Stimulated activated naive CD4-positive, alpha-beta T cell (primary cell): ENCODE results near the gene TRIM9.
A peak's percentile ranks its signal among the peaks of the same experiment; 100 is the strongest.
"Not testable (repeated sequence)": the region's sequence is repeated elsewhere in the genome, so short reads cannot be mapped to it uniquely, and the experiment has no call there.

Source experiments
- DNase-seq, 6 experiments: peaks; one replicate each; lab custom pipeline; 2025; lab: John Stamatoyannopoulos, UW

Gene TRIM9

GRCh38 chr14:50964683-50965390, 130.1 kb downstream of the TRIM9 start:
- no peak for DNase-seq

- DNase-seq, result no peak
These were observed 131.0 kb downstream of the TRIM9 start for GRCh38 chr14:50963919-50964318.

GRCh38 chr14:50961605-50962221, 133.2 kb downstream of the TRIM9 start:
- DNase-seq, result no peak

- no peak for DNase-seq
These were observed 137.6 kb downstream of the TRIM9 start for GRCh38 chr14:50957296-50957695.

DNA sequence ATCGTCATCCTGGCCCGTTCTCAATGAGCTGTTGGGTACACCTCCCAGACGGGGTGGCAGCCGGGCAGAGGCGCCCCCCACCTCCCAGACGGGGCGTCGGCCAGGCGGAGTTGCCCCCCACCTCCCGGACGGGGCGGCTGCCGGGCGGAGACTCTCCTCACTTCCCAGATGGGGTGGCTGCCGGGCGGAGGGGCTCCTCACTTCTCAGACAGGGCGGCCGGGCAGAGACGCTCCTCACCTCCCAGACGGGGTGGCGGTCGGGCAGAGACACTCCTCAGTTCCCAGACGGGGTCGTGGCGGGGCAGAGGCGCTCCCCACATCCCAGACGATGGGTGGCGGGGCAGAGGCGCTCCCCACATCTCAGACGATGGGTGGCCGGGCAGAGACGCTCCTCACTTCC, 138.5 kb downstream of the TRIM9 start:
- DNase-seq, result not testable (repeated sequence)

DNA sequence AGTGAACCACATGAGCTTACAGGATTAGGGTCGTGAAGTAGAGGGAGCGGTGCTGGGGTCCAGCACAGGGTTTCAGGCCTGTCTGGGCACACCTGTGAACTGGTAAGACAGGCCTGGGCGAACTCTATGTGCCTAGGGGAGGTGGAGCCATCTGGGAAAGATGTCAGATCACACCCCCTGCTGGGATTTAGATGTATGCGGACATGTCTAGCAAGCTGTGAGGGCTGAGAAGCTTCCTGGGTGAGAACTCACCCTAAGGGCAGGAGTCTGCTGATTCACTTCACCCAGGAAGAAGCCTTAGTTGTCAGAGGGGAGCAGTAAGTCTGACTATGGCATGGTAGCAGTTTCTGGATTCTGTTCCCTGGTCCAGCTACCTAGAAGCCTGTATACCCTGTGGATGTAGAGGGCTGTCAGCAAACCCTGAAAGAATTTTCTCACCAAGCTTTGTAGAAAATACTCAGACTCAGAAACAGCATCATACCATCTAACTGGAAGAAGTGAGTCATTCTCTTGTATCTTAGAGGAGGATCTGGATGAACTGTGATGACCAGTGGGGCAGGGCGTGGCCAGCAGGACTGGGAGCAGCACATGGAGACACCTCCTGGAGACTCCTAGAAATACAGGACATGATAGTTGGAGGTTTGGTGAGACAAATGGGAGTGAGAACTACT, 139.4 kb downstream of the TRIM9 start:
- DNase-seq, result no peak

GRCh38 chr14:50954811-50955372, 140.0 kb downstream of the TRIM9 start:
- DNase-seq, result peak in 2 of 6 experiments; percentile 13 to 15

- no peak for DNase-seq
These were observed 141.4 kb downstream of the TRIM9 start for GRCh38 chr14:50953502-50953901.

DNA sequence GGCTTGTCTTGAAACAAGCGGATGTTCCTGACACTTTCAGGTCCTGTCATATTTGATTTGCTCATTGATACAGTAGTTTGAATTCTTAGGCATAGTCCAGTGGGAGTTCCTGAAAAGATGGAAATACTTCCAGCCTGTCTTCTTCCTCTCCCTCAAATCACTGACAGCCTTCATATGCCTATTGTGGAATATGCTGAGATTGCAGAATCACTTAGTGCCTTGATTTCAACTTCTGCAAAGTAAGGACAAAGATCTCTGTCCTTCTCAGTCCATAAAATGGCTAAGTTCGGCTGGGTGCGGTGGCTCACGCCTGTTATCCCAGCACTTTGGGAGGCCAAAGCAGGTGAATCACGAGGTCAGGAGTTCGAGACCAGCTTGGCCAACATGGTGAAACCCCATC, 143.9 kb downstream of the TRIM9 start:
- DNase-seq, result no peak

DNA sequence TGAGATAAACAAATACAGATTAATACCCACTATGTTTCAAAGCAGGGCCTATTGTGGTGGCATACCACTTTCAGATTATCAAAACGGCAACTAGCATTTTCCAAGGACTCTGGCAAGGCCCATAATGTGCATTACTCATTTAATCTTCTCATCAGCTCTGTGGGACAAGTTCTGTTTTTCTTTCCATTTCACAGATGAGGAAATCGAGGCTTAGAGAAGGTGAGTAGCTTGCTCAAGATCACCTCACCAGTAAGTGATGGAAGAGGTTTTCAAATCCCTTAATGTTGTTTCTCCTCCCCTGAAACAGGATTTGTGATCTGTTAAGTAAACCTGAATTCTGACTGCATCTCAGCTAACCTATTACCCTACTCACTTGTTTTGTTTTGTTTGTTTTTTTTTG, 146.7 kb downstream of the TRIM9 start:
- no peak for DNase-seq

- DNase-seq, result no peak
These were observed 147.5 kb downstream of the TRIM9 start for GRCh38 chr14:50947446-50947845.

DNA sequence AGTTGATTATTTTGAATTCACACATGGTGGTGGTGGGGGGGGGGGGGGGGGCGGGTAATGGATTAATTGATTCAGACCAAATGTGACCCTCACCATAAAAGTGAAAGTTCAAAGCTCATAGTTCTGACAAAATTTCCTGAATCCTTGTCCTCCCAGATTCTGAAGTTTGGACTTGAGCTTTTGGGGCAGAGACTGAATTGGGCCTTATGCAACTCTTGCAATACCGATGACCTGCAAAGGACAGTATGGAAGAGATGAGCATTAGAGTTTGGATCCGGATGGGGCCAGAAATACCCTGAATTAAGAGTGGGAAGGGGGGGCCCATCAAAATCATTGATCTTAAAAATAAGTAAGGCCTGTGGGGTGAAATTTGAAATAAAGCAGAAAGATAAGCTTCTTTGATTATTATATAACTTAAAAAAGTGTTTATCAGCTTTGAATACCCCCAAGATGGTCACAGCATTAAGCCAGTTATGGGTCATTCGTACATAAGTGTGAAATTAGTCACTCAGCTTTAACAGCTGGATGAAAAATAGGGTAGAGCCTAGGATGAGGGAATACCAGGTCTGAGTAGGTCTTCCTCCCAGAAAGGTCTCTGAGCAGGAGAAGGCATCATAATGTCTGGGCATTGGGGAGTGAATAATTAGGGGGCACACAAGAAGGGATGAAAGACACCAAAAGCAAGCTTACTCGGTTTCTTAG, 148.5 kb downstream of the TRIM9 start:
- no peak for DNase-seq

DNA sequence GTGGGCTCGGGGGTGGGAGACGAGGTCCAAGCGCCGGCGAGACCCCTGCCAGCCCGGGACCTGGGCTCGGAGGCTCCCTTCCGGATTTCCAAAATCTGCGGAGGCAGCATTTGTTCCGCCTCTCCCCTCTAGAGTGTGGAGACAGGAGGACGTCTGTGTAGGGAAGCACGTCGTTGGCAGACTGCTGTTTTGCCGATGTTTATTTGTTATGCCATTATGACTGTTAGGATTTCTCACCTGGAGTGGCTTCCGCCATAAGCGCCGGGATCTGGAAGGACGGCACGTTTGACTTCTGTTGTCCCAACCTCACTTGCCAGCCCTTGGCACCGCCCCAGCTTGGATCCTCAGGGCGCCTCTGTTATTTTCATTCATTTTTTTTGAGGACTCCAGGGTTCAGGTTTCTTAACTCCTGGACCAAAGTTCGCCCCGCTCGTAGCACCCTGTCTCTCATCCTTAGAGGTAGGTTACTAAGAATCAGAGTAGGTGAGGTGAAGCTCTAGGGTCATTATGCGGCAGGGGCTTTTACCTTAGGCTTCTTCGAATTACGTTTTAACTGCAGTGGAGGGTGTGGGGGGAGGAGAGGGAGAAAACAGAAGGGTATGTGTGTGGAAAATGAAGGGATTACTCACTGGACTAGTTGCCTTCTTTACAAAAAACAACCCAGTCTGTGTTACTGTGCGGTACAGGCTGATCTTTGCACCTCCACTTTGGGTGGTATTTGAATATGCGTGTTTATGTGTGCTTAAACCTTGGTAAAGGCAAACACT, 150.1 kb downstream of the TRIM9 start:
- peak in 2 of 6 experiments; percentile 9 to 12 for DNase-seq

- peak in 2 of 6 experiments; percentile 3 to 15 for DNase-seq
These were observed 150.8 kb downstream of the TRIM9 start, which contains the start of gene PYGL for GRCh38 chr14:50943943-50944646. TSS of gene PYGL (minus strand) at chr14:50944483. CDS start at chr14:50944403, 80 bp downstream.

GRCh38 chr14:50943261-50943942, 151.5 kb downstream of the TRIM9 start:
- no peak for DNase-seq

DNA sequence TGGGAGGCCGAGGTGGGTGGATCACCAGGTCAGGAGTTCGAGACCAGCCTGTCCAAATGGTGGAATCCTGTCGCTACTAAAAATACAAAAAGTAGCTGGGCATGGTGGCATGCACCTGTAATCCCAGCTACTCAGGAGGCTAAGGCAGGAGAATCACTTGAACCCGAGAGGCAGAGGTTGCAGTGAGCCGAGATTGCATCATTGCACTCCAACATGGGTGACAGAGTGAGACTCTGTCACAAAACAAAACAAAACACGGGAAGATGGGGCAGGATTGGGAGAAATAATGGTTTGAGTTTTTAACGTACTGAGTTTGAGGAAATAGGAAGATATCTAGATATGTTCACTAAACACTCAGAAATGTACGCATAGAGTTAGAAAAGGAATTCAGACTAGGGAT, 153.3 kb downstream of the TRIM9 start:
- not testable (repeated sequence) for DNase-seq

GRCh38 chr14:50941151-50941550, 153.8 kb downstream of the TRIM9 start:
- DNase-seq, result no peak

- DNase-seq, result no peak
These were observed 157.1 kb downstream of the TRIM9 start for GRCh38 chr14:50937800-50938199.

DNA sequence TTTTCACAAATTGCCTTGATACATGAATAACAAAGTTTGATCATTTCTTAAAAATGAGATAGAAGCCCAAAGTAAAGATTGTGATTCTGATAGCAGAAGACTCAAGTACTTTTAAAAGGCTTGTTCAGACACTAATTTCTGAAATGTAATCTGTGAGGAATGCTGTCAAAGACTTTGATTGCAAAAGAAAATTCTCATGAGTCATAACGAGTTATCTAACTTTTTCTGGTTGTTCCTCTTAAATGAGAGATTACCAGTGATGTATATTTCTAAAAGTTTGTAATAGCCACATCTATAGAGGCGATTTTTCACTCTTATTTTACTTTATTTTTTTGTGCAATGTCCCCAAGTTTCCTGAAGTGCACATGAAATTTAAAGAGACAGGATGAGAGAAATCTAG, 157.6 kb downstream of the TRIM9 start:
- DNase-seq, result no peak

DNA sequence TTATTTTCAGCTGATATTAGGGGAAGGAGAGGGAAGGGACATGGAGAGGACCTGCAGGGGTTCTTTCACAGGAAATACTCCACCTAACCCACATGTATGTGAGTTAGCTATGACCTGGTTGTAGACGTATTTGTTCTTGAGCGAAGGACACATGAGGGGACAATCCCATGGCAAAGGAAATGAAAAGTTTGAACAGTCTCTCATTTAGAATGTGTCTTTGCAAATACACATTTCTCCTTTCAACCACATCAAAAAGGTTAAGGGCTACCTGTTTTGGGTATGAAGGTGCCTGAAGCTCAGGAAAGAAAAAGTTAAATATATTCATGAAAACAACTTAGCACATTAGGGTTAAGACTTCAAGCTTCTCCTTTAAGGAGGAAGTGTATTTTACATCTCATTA, 158.0 kb downstream of the TRIM9 start:
- DNase-seq, result no peak
